Stimulated activated CD8-positive, alpha-beta memory T cell treated with anti-CD3 and anti-CD28 coated beads, Interleukin-15, amount 100 ng/mL, for 4 hours (primary cell): Measurements from ENCODE around the gene C10orf53.
"Not testable (repeated sequence)": the region's sequence is repeated elsewhere in the genome, so short reads cannot be mapped to it uniquely, and the experiment has no call there.

Experiments
- DNase-seq, 2 donors: peaks; one replicate each; pipeline ENCODE4 v3.0.0-alpha.2; 2020; ENCODE audit warnings: low read depth in 2 of 2

Gene C10orf53

GRCh38 chr10:49688261-49688846 is 8.9 kb downstream of the C10orf53 start:
- no peak for DNase-seq

- DNase-seq = no peak
Observed at GRCh38 chr10:49688920-49689319, 9.5 kb downstream of the C10orf53 start.

GRCh38 chr10:49689882-49690510 is 10.5 kb downstream of the C10orf53 start:
- no peak for DNase-seq

- DNase-seq = no peak
Observed at GRCh38 chr10:49690698-49691356, 11.4 kb downstream of the C10orf53 start.

- DNase-seq = no peak
Observed at GRCh38 chr10:49691588-49691987, 12.1 kb downstream of the C10orf53 start.

- no peak for DNase-seq
Observed at GRCh38 chr10:49694466-49694865, 15.0 kb downstream of the C10orf53 start.

GRCh38 chr10:49696311-49696710 is 16.9 kb downstream of the C10orf53 start:
- no peak for DNase-seq

GRCh38 chr10:49698679-49699078 is 19.2 kb downstream of the C10orf53 start:
- no peak for DNase-seq

GRCh38 chr10:49700211-49700610 is 20.8 kb downstream of the C10orf53 start:
- no peak for DNase-seq

- DNase-seq = no peak
Observed at GRCh38 chr10:49700997-49701396, 21.5 kb downstream of the C10orf53 start.

GRCh38 chr10:49707585-49707984 is 28.1 kb downstream of the C10orf53 start:
- DNase-seq = no peak

- no peak for DNase-seq
Observed at GRCh38 chr10:49709934-49710333, 30.5 kb downstream of the C10orf53 start.

- DNase-seq = no peak
Observed at GRCh38 chr10:49710966-49711365, 31.5 kb downstream of the C10orf53 start.

GRCh38 chr10:49711481-49711880 is 32.0 kb downstream of the C10orf53 start:
- no peak for DNase-seq

- DNase-seq = no peak
Observed at GRCh38 chr10:49713266-49713665, 33.8 kb downstream of the C10orf53 start.

GRCh38 chr10:49715157-49715556 is 35.7 kb downstream of the C10orf53 start:
- not testable (repeated sequence) for DNase-seq

GRCh38 chr10:49726593-49726992 is 47.1 kb downstream of the C10orf53 start:
- DNase-seq = no peak

GRCh38 chr10:49733866-49734265 is 54.4 kb downstream of the C10orf53 start:
- DNase-seq = no peak

GRCh38 chr10:49734676-49735075 is 55.2 kb downstream of the C10orf53 start:
- no peak for DNase-seq

- no peak for DNase-seq
Observed at GRCh38 chr10:49735161-49735560, 55.7 kb downstream of the C10orf53 start.

GRCh38 chr10:49735848-49736563 is 56.6 kb downstream of the C10orf53 start:
- DNase-seq = no peak

- DNase-seq = no peak
Observed at GRCh38 chr10:49736564-49737113, 57.2 kb downstream of the C10orf53 start.
